Progenitor cell of endocrine pancreas (in vitro differentiated cells): ENCODE results near the gene CLSTN2. TPM values are rescaled to one million over a fixed set of nuclear protein-coding genes. Genes with fewer than 3 reads are reported as not detected.

Source experiments
- DNase-seq: peaks from one replicate; pipeline ENCODE4 v3.0.0; 2021; ENCODE audit warnings: low spot score; ENCODE audit not compliant: unreplicated experiment
- H3K27ac Mint-ChIP-seq: 2 replicates; pipeline ENCODE4 v1.8.0; 2021; ENCODE audit warnings: mild to moderate bottlenecking, moderate library complexity, mixed read lengths
- H3K27me3 Mint-ChIP-seq: 2 replicates; pipeline ENCODE4 v1.8.0; 2021; ENCODE audit warnings: mixed read lengths
- H3K36me3 Mint-ChIP-seq: 2 replicates; pipeline ENCODE4 v1.8.0; 2022; ENCODE audit warnings: mixed read lengths; ENCODE audit not compliant: insufficient read depth
- H3K4me1 Mint-ChIP-seq: 2 replicates; pipeline ENCODE4 v1.8.0; 2021; ENCODE audit warnings: low read depth, mixed read lengths
- H3K4me3 Mint-ChIP-seq: 2 replicates; pipeline ENCODE4 v1.8.0; 2021; ENCODE audit warnings: low read depth, mild to moderate bottlenecking, moderate library complexity, mixed read lengths
- H3K9me3 Mint-ChIP-seq: 2 replicates; pipeline ENCODE4 v1.8.0; 2021; ENCODE audit warnings: low read depth, mixed read lengths
- CTCF ChIP-seq: fragments of 200-600 bp; sonication (generic); IDR thresholded peaks from one replicate; pipeline ENCODE4 v1.5.0; 2021; ENCODE audit warnings: antibody characterized with exemption, mild to moderate bottlenecking; ENCODE audit not compliant: unreplicated experiment
- total RNA-seq: library from RNA; stranded (reverse); gene quantifications from 2 replicates; pipeline ENCODE4 v1.2.1, GENCODE V29; 2021

The CLSTN2 gene
- total RNA-seq, 1 donor from 2014 or later = 2.8 TPM

DNA sequence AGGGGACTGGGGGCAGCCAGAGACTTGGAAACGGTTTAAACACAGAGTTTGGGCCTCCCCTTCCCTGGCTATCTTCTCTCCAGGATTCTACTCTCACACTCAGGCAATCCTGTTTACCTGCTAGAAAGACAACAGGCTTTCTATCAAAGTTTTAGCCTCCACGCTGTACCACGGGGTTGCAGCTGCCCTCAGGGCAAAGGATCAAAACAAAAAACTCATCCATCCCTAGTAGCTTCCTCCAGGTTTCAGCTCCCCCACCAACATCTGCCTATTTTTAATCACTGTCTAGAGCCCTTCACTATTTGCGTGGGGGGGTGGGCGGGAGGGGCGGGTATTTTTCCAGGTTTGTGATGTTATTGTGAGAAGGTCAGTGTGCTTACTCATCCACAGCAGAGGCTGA lies 456.1 kb downstream of the CLSTN2 start:
- peaks cover 2% of the 10 kb centered on the region for H3K4me1 Mint-ChIP-seq
- no peaks in the 10 kb centered on the region for H3K36me3 Mint-ChIP-seq
- H3K9me3 Mint-ChIP-seq = peaks cover 5% of the 10 kb centered on the region
- no peaks in the 10 kb centered on the region for H3K27me3 Mint-ChIP-seq
- no peak for DNase-seq
- H3K4me3 Mint-ChIP-seq = no peak overlapping the region
- H3K27ac Mint-ChIP-seq = no peak overlapping the region
- no peak for TF ChIP-seq CTCF

- Mint-ChIP-seq H3K4me3 (no peak overlapping the region), H3K27me3 (no peaks in the 10 kb centered on the region), H3K27ac (no peak overlapping the region), H3K4me1 (no peaks in the 10 kb centered on the region), H3K36me3 (no peaks in the 10 kb centered on the region), H3K9me3 (peaks cover under 1% of the 10 kb centered on the region)
- no peak for DNase-seq
- no peak for TF ChIP-seq CTCF
Observed at GRCh38 chr3:140394488-140395133, 459.6 kb downstream of the CLSTN2 start.

GRCh38 chr3:140395134-140396075 lies 460.4 kb downstream of the CLSTN2 start:
- no peak for DNase-seq
- Mint-ChIP-seq H3K4me1 (no peaks in the 10 kb centered on the region), H3K9me3 (no peaks in the 10 kb centered on the region), H3K36me3 (no peaks in the 10 kb centered on the region), H3K27me3 (no peaks in the 10 kb centered on the region), H3K27ac (no peak overlapping the region), H3K4me3 (no peak overlapping the region)
- no peak for TF ChIP-seq CTCF

DNA sequence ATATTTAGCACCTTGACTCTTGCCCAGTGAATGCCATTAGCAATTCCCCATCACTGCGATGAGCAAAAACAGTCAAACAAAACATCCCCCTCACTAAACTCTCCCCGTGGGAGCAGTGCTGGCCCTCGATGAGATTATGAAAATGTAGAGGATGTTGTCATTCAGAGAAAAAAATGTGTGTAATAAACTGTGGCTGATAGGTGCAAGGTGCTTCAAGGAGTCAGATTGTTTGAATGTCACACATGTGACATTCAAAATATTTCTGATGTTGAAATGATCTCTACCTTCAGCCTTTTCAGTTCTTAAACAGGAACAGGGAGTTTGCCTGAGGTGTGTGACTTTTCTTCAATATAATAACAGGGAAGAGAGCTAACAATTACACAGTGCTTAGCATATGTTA lies 461.1 kb downstream of the CLSTN2 start:
- Mint-ChIP-seq H3K36me3 (no peaks in the 10 kb centered on the region), H3K4me1 (no peaks in the 10 kb centered on the region), H3K27me3 (no peaks in the 10 kb centered on the region), H3K27ac (no peak overlapping the region), H3K4me3 (no peak overlapping the region), H3K9me3 (no peaks in the 10 kb centered on the region)
- no peak for DNase-seq
- TF ChIP-seq CTCF = no peak

DNA sequence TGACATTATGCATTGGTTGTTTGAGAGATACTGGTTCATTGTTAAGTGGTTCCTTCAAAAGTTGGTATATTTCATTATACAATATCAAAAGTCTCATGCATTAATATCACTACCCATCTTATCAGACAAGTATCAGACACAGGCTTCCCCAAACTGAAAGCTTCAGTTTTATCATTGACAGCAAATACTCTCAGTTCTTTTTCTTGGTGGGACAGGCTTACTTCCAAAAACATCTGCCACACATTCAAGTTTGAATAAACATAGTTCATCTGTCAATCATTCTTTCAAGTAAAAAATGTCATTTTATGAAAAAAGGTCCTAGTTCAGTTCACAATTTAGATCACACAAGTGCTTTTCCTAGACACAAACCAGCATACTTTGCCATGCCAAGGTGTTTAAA lies 462.9 kb downstream of the CLSTN2 start:
- peaks cover 2% of the 10 kb centered on the region for H3K27me3 Mint-ChIP-seq
- no peak for TF ChIP-seq CTCF
- H3K36me3 Mint-ChIP-seq = no peaks in the 10 kb centered on the region
- no peak overlapping the region for H3K4me3 Mint-ChIP-seq
- DNase-seq = no peak
- no peak overlapping the region for H3K27ac Mint-ChIP-seq
- no peaks in the 10 kb centered on the region for H3K4me1 Mint-ChIP-seq
- no peaks in the 10 kb centered on the region for H3K9me3 Mint-ChIP-seq
